ENCODE data around the gene COL13A1.

COL13A1 gene

DNA sequence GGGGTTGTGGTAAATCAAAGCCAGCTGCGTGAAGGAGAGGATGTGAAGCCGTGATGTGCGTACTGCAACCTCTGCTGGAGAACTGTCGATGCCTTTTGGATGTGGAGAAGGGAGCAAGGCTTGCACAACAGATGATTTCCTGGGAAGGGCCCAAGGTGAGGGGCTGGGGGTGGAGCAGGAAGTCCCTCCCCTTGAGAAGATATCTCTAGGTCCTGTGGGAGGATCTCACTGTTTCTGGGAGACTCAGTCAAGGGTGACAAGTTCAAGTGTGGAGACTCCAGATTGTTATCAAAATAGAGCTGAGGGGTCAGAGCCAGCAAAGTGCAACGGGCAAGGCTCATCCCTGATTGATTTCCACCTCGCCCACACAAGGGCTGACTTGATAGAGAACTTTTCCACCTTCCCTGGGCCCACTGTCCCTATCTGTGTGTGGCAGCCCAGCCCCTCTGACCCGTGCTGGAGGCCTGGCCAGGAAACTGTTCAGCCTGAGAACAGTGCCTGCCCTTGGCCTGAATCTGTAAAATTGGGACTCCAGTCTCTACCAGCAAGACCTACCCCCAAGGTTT, 55.0 kb downstream of the COL13A1 start:
- no peak for DNase-seq (ENCODE audit: extremely low read depth, insufficient read length)
- no peaks in the 10 kb centered on the region; the same call in 1 of the 2 replicates for H3K27me3 ChIP-seq (replicated peaks; ENCODE audit: control insufficient read depth, insufficient read depth, low read length)
- H3K36me3 ChIP-seq (ENCODE audit: control insufficient read depth, insufficient read depth, low read length): no peaks in the 10 kb centered on the region
- TF ChIP-seq, protein P1, sequence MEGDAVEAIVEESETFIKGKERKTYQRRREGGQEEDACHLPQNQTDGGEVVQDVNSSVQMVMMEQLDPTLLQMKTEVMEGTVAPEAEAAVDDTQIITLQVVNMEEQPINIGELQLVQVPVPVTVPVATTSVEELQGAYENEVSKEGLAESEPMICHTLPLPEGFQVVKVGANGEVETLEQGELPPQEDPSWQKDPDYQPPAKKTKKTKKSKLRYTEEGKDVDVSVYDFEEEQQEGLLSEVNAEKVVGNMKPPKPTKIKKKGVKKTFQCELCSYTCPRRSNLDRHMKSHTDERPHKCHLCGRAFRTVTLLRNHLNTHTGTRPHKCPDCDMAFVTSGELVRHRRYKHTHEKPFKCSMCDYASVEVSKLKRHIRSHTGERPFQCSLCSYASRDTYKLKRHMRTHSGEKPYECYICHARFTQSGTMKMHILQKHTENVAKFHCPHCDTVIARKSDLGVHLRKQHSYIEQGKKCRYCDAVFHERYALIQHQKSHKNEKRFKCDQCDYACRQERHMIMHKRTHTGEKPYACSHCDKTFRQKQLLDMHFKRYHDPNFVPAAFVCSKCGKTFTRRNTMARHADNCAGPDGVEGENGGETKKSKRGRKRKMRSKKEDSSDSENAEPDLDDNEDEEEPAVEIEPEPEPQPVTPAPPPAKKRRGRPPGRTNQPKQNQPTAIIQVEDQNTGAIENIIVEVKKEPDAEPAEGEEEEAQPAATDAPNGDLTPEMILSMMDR (IDR thresholded peaks at IDR 0.05; ENCODE audit: insufficient read depth, low read length, poor library complexity, severe bottlenecking): no peak
- no peak overlapping the region for H3K4me3 ChIP-seq (replicated peaks; ENCODE audit: low read depth, low read length)

DNA sequence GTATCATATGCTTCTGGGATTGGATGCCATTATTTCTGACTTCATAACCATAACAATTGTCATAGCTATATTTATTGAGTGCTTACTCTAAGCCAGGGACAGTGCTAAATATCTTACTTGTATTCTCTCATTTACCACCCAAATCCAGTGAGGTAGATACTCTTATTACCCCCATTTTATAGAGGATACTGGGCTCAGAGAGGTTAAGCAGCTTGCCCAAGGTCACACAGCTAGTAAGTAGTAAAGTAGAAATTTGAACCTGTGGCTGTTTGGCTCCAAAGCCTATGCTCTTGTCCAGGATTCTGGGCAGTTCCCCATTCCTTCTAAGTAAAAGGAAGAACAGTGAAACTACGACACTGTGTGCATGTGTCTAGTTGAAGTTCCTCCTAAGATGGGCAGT, 56.5 kb downstream of the COL13A1 start:
- no peak overlapping the region for H3K4me3 ChIP-seq (replicated peaks; ENCODE audit: low read depth, low read length)
- TF ChIP-seq, protein P1 (IDR thresholded peaks at IDR 0.05; ENCODE audit: insufficient read depth, low read length, poor library complexity, severe bottlenecking): no peak
- no peaks in the 10 kb centered on the region for H3K36me3 ChIP-seq (ENCODE audit: control insufficient read depth, insufficient read depth, low read length)
- DNase-seq (ENCODE audit: extremely low read depth, insufficient read length): no peak
- H3K27me3 ChIP-seq (replicated peaks; ENCODE audit: control insufficient read depth, insufficient read depth, low read length): no peaks in the 10 kb centered on the region; the same call in none of the 2 replicates

DNA sequence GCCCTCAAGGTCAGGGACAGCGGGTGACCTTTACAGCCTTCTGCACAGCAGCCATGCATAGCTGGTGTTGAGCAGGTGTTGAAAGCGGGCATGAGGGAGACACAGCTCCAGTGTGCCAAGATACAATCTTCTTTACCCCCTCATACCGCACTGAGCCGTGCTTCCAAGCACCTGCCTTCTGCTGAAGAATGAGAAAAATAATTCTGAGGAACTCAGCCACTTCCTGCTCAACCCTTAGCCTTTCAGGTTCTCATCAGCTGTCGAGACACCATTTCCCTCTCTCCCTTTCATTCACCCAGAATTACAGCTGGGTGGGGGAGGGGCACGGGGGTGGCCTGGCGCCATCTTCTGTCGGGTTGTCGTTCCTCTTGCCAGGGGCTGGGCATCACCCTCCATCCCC, 58.6 kb downstream of the COL13A1 start:
- no peak overlapping the region for H3K4me3 ChIP-seq (replicated peaks; ENCODE audit: low read depth, low read length)
- no peaks in the 10 kb centered on the region for H3K36me3 ChIP-seq (ENCODE audit: control insufficient read depth, insufficient read depth, low read length)
- no peak for DNase-seq (ENCODE audit: extremely low read depth, insufficient read length)
- TF ChIP-seq, protein P1 (IDR thresholded peaks at IDR 0.05; ENCODE audit: insufficient read depth, low read length, poor library complexity, severe bottlenecking): no peak
- H3K27me3 ChIP-seq (replicated peaks; ENCODE audit: control insufficient read depth, insufficient read depth, low read length): no peaks in the 10 kb centered on the region; the same call in none of the 2 replicates

DNA sequence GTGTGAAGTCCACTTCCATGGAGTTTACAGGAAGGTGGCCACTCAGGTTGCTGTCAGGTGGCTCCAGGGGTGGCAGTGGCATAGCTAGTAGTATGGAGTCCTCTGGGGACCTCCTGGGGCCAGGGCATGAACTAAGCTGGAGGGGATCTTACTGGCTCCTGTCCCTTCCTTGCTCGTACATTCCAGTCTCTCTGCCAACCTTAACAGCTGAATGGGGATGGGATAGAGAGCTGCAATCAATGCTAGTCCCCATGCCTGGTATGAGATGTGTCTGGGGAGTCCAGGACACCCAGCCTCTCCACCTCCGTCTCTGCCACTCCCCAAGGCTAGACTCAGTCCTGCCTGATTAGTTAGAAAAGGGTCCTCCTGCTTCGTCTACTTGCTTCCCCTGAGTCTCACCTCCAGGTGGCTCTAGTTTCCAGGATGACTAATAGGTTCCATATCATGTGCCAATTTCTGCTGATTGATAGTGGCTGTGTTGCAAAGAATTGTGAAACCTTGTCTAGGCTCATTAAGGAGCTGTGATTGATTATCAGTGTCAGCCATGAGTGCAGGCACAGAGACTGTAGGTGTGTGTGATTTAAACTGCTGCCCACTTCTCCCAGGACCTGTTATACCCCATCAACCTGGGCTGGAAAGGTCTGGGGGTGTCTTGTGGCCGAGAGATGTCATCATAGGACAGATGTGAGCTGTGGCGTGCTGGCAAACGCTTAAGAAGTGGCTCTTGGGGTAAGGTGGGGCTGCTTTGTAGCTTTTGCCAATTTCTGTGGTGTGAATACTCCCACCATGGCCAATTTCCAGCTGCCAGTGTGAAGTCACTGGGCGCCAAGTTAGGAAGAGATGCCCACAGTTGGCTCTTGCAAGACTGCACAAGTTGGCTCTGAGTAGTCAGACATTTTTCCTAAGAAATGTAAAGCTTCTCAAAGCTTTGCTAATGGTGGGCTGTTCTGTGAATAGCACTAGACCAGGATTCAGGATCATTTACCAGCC, 59.8 kb downstream of the COL13A1 start:
- DNase-seq (ENCODE audit: extremely low read depth, insufficient read length): no peak
- H3K4me3 ChIP-seq (replicated peaks; ENCODE audit: low read depth, low read length): no peak overlapping the region
- H3K27me3 ChIP-seq (replicated peaks; ENCODE audit: control insufficient read depth, insufficient read depth, low read length): no peaks in the 10 kb centered on the region; the same call in none of the 2 replicates
- TF ChIP-seq, protein P1 (IDR thresholded peaks at IDR 0.05; ENCODE audit: insufficient read depth, low read length, poor library complexity, severe bottlenecking): peak; percentile 12
- H3K36me3 ChIP-seq (ENCODE audit: control insufficient read depth, insufficient read depth, low read length): no peaks in the 10 kb centered on the region

DNA sequence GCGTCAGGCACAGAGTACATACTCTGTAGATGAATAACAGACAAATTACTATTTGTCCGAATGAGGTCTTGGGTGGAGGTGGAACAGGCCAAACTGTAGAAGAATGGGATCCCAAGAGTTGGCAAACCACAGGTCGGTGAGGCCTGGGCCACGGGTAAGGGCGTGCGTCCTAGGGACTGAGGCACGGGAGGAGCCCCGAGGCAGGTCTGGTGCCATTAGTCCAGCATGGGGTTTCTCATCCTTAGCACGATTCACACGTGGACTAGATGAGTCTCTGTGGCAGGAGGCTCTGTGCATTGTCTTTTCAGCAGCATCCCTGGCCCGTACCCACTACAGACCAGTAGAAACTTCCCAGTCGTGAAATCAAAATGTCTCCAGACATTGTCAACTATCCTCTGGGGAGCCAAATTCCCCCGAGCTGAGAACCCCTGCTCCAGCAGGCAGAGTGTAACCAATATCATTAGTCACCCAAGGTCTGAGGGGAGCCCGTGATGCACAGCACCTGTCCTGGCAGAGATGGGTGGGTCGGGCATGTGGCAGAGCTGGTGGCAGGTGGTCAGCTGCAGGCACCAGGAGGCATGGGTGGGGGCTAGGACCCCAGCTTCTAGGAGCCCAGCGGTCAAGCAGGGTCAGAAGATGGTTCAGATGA, 61.3 kb downstream of the COL13A1 start:
- no peaks in the 10 kb centered on the region; the same call in none of the 2 replicates for H3K27me3 ChIP-seq (replicated peaks; ENCODE audit: control insufficient read depth, insufficient read depth, low read length)
- H3K4me3 ChIP-seq (replicated peaks; ENCODE audit: low read depth, low read length): no peak overlapping the region
- DNase-seq (ENCODE audit: extremely low read depth, insufficient read length): no peak
- no peaks in the 10 kb centered on the region for H3K36me3 ChIP-seq (ENCODE audit: control insufficient read depth, insufficient read depth, low read length)
- TF ChIP-seq, protein P1 (IDR thresholded peaks at IDR 0.05; ENCODE audit: insufficient read depth, low read length, poor library complexity, severe bottlenecking): no peak
